NCI-H1092 treated with DMSO at 0.1 percent for 48 hours (cell line): ENCODE measurements around the gene POLR3E.
"Not testable (repeated sequence)": the region's sequence is repeated elsewhere in the genome, so short reads cannot be mapped to it uniquely, and the experiment has no call there.

ENCODE experiments used
- DNase-seq: peaks from one replicate; lab custom pipeline; 2025; lab: John Stamatoyannopoulos, UW

Gene POLR3E

DNA sequence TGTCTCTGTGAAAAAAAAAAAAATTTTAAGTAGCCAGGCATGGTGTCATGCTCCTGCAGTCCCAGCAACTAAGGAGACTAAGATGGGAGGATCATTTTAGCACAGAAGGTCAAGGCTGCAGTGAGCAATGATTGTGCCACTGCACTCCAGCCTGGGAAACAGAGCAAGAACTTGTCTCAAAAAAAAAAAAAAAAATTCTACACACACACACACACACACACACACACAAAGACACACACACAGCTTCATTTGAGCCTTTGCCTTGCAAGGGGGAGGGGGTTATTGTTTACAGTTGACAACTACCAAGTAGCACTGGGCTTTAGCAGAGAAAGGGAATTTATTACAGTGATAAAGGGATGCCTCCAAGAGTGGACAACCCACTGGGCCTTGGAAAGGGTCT lies 4.9 kb upstream of the POLR3E start:
- DNase-seq: no peak

- no peak for DNase-seq
Observed at GRCh38 chr16:22293137-22294106, 3.8 kb upstream of the POLR3E start.

DNA sequence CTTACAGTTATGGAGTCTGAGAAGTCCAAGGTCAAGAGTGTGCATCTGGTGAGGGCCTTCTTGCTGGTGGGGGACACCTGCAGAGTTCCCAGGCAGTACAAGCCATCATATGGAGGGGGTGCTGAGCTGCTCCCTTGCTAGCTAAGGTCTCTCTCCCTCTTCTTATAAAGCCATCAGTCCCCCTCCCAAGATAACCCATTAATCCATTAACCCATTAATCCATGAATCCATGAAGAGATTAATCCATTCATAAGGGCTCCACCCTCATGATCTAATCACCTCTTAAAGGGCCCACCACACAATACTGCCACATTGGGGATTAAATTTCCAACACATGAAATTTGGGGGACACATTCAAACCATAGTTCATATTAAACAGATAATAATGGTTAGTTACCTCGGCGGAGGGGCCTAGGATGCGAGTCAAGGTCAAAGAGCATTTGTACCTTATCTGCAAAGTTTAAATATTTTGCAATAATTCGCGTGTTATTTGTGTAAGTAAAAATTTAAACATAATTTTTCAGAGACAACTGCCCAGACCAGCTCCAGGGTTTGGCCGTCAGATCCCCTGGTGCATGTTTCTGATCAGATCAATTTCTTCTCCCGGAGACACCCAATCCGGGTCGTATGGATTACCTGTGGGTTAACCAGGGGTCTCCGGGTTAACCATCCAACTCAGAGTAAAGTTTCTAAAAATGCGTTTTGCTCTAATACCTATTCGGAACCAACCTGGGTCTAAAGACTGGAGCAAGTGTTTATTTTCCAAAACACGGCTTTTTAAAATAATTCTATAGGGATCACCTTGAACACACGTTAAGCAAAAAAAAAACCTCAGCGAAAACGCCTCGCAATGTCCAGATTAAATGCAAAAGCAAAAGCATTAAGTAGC lies 740 bp upstream of the POLR3E start:
- DNase-seq: no peak

GRCh38 chr16:22297871-22298733 lies 893 bp downstream of the POLR3E start:
- DNase-seq: peak; percentile 92

DNA sequence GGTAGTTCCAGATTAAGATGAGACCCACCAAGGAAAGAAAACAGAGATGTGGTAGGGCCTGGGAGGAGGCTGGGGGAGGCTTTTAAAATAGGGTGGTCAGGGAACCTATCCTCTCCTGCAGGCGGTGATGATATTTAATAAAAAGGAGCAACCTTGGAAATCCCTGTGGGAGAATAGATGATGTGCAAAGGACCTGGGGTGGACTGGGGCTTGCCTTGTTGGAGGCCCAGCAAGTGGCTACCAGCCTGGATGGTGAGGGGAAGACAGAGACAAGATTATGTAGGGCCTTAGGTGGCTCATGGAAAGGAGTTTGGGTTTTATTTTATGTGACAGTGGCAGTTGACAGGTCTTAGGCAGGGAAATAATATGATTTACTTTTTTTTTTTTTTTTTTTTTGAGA lies 1.8 kb downstream of the POLR3E start:
- no peak for DNase-seq

DNA sequence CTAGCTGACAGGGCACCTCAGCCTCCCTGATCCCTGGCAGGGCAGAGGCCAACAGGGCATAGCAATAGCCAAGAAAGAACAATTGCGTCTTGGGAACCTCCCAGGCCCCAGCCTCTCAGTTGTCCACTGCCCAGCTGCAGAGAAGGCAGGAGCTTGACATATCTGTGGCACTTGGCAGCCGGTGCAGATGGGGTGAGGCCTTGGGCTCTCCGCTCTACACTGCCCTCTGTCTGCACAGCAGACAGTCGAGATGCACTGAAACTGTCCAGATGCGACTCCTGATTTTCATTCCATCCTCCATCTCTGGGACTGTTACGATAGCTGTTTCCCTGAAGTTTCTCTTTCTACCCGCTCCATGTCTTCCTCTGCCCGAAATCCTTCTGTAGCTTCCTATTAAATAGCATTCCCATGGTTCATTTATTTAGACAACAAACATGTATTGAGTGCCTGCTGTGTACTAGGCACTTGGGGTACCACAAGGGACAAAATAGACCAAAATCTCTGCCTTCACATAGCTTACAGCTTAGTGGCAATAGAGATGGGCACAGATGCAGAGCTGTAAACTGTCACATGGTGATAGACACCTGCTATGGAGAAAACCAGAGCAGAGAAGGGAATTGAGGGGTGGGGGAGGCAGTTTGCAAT lies 3.3 kb downstream of the POLR3E start:
- DNase-seq: peak; percentile 15

DNA sequence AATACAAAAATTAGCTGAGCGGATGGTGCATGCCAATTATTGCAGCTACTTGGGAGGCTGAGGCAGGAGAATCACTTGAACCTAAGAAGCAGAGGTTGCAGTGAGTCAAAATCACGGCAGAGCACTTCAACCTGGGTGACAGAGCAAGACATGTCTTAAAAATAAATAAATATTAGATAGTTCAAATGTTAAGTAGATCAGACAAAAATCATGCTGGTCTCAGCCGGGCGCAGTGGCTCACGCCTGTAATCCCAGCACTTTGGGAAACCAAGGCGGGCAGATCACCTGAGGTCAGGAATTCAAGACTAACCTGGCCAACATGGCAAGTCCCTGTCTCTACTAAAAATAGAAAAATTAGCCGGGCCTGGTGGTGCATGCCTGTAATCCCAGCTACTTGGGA lies 4.2 kb downstream of the POLR3E start:
- not testable (repeated sequence) for DNase-seq

DNA sequence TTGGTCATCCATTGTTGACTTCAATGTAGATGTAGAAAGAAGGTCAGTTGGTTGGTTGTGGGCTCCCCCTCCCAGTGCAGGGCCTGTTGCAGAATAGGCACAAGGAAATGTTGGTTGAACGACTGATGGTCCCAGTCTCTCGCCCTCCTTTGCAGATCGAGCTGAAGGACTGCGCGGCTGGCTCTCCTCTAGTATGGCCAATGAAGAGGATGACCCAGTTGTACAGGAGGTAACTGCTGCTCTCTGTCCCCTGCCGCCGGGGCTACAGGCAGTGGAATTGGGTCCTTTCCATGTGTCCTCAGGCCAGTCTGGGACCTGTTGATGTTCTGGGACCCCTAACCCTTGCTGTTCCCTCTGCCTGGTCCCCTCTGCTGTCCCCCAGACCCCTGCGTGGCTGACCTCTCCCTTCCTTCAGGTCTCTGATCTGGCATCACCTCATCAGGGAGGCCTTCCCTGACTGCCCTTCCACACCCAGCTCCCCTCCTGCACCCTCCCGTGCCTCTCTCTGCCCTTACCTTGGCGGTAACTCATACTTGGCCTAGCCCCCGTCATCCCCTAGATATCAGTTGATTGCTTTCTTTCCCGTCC lies 5.7 kb downstream of the POLR3E start:
- DNase-seq: no peak

GRCh38 chr16:22304411-22304810 lies 7.2 kb downstream of the POLR3E start:
- DNase-seq: no peak

GRCh38 chr16:22306788-22307187 lies 9.6 kb downstream of the POLR3E start:
- no peak for DNase-seq

DNA sequence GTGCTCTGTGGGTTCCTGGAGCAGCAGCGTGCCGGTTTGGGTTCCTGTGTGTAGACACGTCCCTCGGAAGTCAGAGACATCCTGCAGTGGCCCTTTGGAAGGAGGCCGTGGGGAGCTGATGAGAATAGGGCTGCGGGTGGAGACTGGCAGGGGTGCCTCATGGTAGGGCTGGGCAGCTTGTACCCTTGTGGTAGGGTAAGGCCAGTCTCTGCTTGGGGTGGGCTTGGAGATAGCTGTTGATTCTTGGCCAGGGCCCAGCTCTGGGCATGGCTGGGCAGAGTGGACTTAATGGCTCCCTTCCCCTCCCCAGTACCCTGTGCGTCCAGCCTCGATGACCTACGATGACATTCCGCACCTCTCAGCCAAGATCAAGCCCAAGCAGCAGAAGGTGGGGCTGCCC lies 10.6 kb downstream of the POLR3E start:
- no peak for DNase-seq

- DNase-seq: no peak
Observed at GRCh38 chr16:22308824-22309520, 11.8 kb downstream of the POLR3E start.

DNA sequence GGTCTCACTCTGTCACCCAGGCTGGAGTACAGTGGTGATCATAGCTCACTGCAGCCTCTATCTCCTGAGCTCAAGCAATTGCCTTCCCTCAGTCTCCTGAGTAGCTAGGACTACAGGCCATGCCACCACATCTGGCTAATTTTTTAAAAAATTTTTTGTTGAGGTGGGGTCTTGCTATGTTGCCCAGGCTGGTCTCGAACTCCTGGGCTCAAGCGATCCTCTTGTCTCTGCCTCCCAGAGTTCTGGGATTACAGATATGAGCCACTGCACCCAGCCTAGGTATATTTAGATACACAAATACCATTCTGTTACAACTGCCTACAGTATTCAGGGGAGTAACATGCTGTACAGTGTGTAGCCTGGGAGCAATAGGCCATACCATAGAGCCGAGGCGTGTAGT lies 14.3 kb downstream of the POLR3E start:
- DNase-seq: no peak

GRCh38 chr16:22312897-22313781 lies 15.9 kb downstream of the POLR3E start:
- DNase-seq: no peak

DNA sequence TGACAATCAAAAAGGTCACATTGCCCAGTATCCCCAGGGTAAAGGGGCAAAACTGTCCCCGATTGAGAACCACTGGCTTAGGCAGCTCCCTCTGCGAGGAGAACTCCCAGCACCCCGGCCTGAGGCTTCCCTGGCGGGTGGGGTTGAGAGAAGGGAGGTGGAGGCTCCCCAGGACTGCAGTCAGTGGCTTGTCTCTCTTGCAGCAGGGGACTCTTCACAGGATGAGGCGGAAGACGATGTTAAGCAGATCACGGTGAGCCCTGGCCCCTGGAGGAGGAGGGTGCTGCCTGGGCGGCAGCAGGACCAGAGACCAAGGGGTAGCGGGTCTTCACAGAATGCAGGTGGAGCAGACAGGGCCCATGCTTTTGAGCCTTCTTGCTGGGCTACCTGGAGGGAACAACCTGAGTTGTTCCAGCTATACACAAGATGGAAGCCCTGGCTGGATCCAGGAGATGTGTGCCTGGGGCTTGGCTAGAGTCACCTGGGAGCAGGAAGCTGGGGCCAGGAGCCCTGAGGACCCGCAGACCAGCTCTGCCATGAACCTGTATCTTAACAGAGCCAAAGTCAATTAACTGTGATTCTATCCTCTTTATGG lies 16.8 kb downstream of the POLR3E start:
- DNase-seq: no peak

GRCh38 chr16:22314661-22315626 lies 17.7 kb downstream of the POLR3E start:
- no peak for DNase-seq

GRCh38 chr16:22315979-22316378 lies 18.8 kb downstream of the POLR3E start:
- DNase-seq: no peak

- no peak for DNase-seq
Observed at GRCh38 chr16:22316411-22316811, 19.2 kb downstream of the POLR3E start.
